Measurements from ENCODE around the gene ABCC9.

DNA sequence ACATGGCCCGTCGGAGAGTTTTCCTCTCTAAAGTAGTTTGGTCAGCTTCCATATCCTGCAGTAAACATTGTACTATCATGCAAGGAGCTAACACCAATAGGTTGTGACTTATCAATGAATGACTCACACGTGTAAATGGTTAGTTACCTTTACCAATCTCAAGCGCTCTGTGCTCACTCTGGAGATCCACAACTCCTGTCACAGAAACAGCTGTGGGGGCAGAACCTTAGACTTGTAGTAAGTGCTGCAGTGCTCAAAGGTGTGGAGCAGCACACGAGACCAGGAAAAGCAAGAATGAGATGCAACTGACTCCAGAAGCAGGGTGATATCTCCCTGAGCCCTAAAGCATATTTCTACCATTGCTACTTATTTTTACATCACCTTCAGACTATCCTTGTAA lies 93.0 kb downstream of the ABCC9 start:
- TF ChIP-seq POLR2A (IDR thresholded peaks at IDR 0.05): no peak
- TF ChIP-seq, protein P1, sequence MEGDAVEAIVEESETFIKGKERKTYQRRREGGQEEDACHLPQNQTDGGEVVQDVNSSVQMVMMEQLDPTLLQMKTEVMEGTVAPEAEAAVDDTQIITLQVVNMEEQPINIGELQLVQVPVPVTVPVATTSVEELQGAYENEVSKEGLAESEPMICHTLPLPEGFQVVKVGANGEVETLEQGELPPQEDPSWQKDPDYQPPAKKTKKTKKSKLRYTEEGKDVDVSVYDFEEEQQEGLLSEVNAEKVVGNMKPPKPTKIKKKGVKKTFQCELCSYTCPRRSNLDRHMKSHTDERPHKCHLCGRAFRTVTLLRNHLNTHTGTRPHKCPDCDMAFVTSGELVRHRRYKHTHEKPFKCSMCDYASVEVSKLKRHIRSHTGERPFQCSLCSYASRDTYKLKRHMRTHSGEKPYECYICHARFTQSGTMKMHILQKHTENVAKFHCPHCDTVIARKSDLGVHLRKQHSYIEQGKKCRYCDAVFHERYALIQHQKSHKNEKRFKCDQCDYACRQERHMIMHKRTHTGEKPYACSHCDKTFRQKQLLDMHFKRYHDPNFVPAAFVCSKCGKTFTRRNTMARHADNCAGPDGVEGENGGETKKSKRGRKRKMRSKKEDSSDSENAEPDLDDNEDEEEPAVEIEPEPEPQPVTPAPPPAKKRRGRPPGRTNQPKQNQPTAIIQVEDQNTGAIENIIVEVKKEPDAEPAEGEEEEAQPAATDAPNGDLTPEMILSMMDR (IDR thresholded peaks at IDR 0.05): no peak
